Mesenchymal stem cell (in vitro differentiated cells and primary cell): ENCODE results near the gene MYEOV.

Source experiments
- DNase-seq: peaks from one replicate; pipeline ENCODE4 v3.0.0-alpha.2; 2013
- H2AFZ ChIP-seq: one replicate; pipeline ENCODE4 v1.6.1; 2013; ENCODE audit warnings: low read depth, mild to moderate bottlenecking, control low read depth, inconsistent platforms, low read length, moderate library complexity
- H2AK5ac ChIP-seq: 2 replicates; pipeline ENCODE4 v1.6.1; 2013; ENCODE audit warnings: low read length, moderate library complexity, mild to moderate bottlenecking, inconsistent platforms; ENCODE audit not compliant: severe bottlenecking
- H2BK120ac ChIP-seq: one replicate; pipeline ENCODE4 v1.6.1; 2013; ENCODE audit warnings: low read depth, mild to moderate bottlenecking, inconsistent platforms, low read length, moderate library complexity
- H2BK12ac ChIP-seq, 2 experiments: one replicate each; pipeline ENCODE4 v1.6.1; 2013; ENCODE audit warnings: inconsistent platforms in 2 of 2, low read length in 2 of 2, mild to moderate bottlenecking in 2 of 2, moderate library complexity in 2 of 2, control low read depth in 1 of 2
- H2BK15ac ChIP-seq: one replicate; pipeline ENCODE4 v1.6.1; 2013; ENCODE audit warnings: mild to moderate bottlenecking, low read depth, inconsistent platforms; ENCODE audit not compliant: poor library complexity, severe bottlenecking
- H2BK5ac ChIP-seq: 2 replicates; pipeline ENCODE4 v1.6.1; 2013; ENCODE audit warnings: low read depth, mild to moderate bottlenecking, low read length, control low read depth, inconsistent platforms; ENCODE audit not compliant: poor library complexity, severe bottlenecking
- H3K14ac ChIP-seq, 2 experiments: one replicate each; pipeline ENCODE4 v1.6.1; 2013; ENCODE audit warnings: inconsistent platforms in 2 of 2, low read length in 2 of 2, control low read depth in 1 of 2, mild to moderate bottlenecking in 1 of 2, moderate library complexity in 1 of 2
- H3K18ac ChIP-seq, 2 experiments: one replicate each; pipeline ENCODE4 v1.6.1; 2013; ENCODE audit warnings: inconsistent platforms in 2 of 2, low read length in 2 of 2, control low read depth in 1 of 2, low read depth in 1 of 2, mild to moderate bottlenecking in 1 of 2
- H3K23ac ChIP-seq, 2 experiments: one replicate each; pipeline ENCODE4 v1.6.1; 2013; ENCODE audit warnings: inconsistent platforms in 2 of 2, low read length in 2 of 2, mild to moderate bottlenecking in 2 of 2, moderate library complexity in 2 of 2, control low read depth in 1 of 2
- H3K27ac ChIP-seq: 2 replicates; pipeline ENCODE4 v1.5.1; 2013; ENCODE audit warnings: mild to moderate bottlenecking, moderate library complexity, low read length, control low read depth, inconsistent platforms; ENCODE audit not compliant: poor library complexity, severe bottlenecking
- H3K27me3 ChIP-seq, 2 experiments: 2 replicates each; pipeline versions ENCODE4 v1.6.1 to v1.7.0; 2013; ENCODE audit warnings: low read length in 2 of 2, mild to moderate bottlenecking in 2 of 2, moderate library complexity in 2 of 2, control low read depth in 1 of 2, inconsistent platforms in 1 of 2; ENCODE audit not compliant: control insufficient read depth in 1 of 2, insufficient read depth in 1 of 2
- H3K36me3 ChIP-seq, 2 experiments: 2 replicates each; pipeline versions ENCODE4 v1.6.1 to v1.7.0; 2013; ENCODE audit warnings: low read length in 2 of 2, control low read depth in 1 of 2, inconsistent platforms in 1 of 2, low read depth in 1 of 2, mild to moderate bottlenecking in 1 of 2; ENCODE audit not compliant: insufficient read depth in 2 of 2, control insufficient read depth in 1 of 2
- H3K4ac ChIP-seq, 2 experiments: one replicate each; pipeline ENCODE4 v1.6.1; 2013; ENCODE audit warnings: inconsistent platforms in 2 of 2, low read length in 2 of 2, mild to moderate bottlenecking in 2 of 2, moderate library complexity in 2 of 2, control low read depth in 1 of 2, low read depth in 1 of 2
- H3K4me1 ChIP-seq: 2 replicates; pipeline ENCODE4 v1.6.1; 2013; ENCODE audit warnings: low read depth, low read length, control low read depth; ENCODE audit not compliant: control insufficient read depth, insufficient read depth
- H3K4me2 ChIP-seq: 2 replicates; pipeline ENCODE4 v1.6.1; 2013; ENCODE audit warnings: low read length, mild to moderate bottlenecking, inconsistent platforms; ENCODE audit not compliant: poor library complexity, severe bottlenecking
- H3K4me3 ChIP-seq, 2 experiments: 2 replicates each; pipeline versions ENCODE4 v1.5.1 to v1.7.0; 2013; ENCODE audit warnings: low read length in 2 of 2, mild to moderate bottlenecking in 2 of 2, control low read depth in 1 of 2, low read depth in 1 of 2; ENCODE audit not compliant: insufficient read depth in 1 of 2
- H3K79me1 ChIP-seq: replicated peaks from 2 replicates; pipeline ENCODE4 v1.6.1; 2013; ENCODE audit warnings: mild to moderate bottlenecking, control low read depth, low read length, inconsistent platforms; ENCODE audit not compliant: poor library complexity, severe bottlenecking
- H3K9ac ChIP-seq: 2 replicates; pipeline ENCODE4 v1.7.0; 2013; ENCODE audit warnings: mild to moderate bottlenecking, low read length, moderate library complexity
- H3K9me3 ChIP-seq: 2 replicates; pipeline ENCODE4 v1.7.0; 2013; ENCODE audit warnings: mild to moderate bottlenecking, low read length; ENCODE audit not compliant: control insufficient read depth
- H4K8ac ChIP-seq: one replicate; pipeline ENCODE4 v1.6.1; 2013; ENCODE audit warnings: inconsistent platforms, mild to moderate bottlenecking, low read length, moderate library complexity
- H4K91ac ChIP-seq: one replicate; pipeline ENCODE4 v1.6.1; 2013; ENCODE audit warnings: mild to moderate bottlenecking, low read length, inconsistent platforms
- WGBS: methylation state at CpG from one replicate; pipeline ENCODE4 v1.1.7; 2013; ENCODE audit warnings: mixed read lengths; 5-methylcytosine and 5-hydroxymethylcytosine counted together

The MYEOV gene

GRCh38 chr11:69249311-69250185 lies 44.4 kb upstream of the MYEOV start:
- no peak overlapping the region for H4K8ac ChIP-seq
- no peaks in the 10 kb centered on the region for H3K79me1 ChIP-seq
- WGBS, result 45% methylated on average over 35 of the region's 35 CpGs
- no peak overlapping the region for H2BK120ac ChIP-seq
- H3K4ac ChIP-seq, result no peak overlapping the region
- H3K9me3 ChIP-seq, result peaks cover 19% of the 10 kb centered on the region
- no peak overlapping the region for H3K23ac ChIP-seq
- H3K4me3 ChIP-seq, result no peak overlapping the region
- H3K4me1 ChIP-seq, result peaks cover 8% of the 10 kb centered on the region
- H3K4me2 ChIP-seq, result no peak overlapping the region
- H3K18ac ChIP-seq, result no peak overlapping the region
- peak overlapping the region in 1 of 2 experiments; percentile 93 for H3K14ac ChIP-seq
- peaks cover 56 to 81% of the 10 kb centered on the region in 2 experiments for H3K27me3 ChIP-seq
- no peak overlapping the region for H2AFZ ChIP-seq
- no peak overlapping the region for H2BK12ac ChIP-seq
- DNase-seq, result peak; percentile 47
- H3K27ac ChIP-seq, result no peak overlapping the region
- no peak overlapping the region for H2AK5ac ChIP-seq
- no peaks in the 10 kb centered on the region for H3K36me3 ChIP-seq
- no peak overlapping the region for H4K91ac ChIP-seq
- no peak overlapping the region for H3K9ac ChIP-seq
- H2BK15ac ChIP-seq, result no peak overlapping the region
- no peak overlapping the region for H2BK5ac ChIP-seq

- Histone ChIP-seq H3K4me2 (no peak overlapping the region), H2AFZ (no peak overlapping the region), H3K79me1 (no peaks in the 10 kb centered on the region), H3K27me3 (peaks cover 55 to 82% of the 10 kb centered on the region in 2 experiments), H3K27ac (no peak overlapping the region), H3K9me3 (peaks cover 28% of the 10 kb centered on the region), H2BK5ac (no peak overlapping the region), H3K4ac (no peak overlapping the region), H4K91ac (no peak overlapping the region), H2BK120ac (no peak overlapping the region), H2BK15ac (no peak overlapping the region), H3K9ac (no peak overlapping the region), H3K4me3 (no peak overlapping the region), H3K4me1 (peaks cover 8% of the 10 kb centered on the region), H3K14ac (no peak overlapping the region), H4K8ac (no peak overlapping the region), H2BK12ac (no peak overlapping the region), H3K36me3 (no peaks in the 10 kb centered on the region), H3K23ac (peak overlapping the region in 1 of 2 experiments; percentile 19), H3K18ac (no peak overlapping the region), H2AK5ac (no peak overlapping the region)
- DNase-seq, result no peak
- 78% methylated on average over 15 of the region's 16 CpGs for WGBS
Observed at GRCh38 chr11:69250186-69251056, 43.5 kb upstream of the MYEOV start.

- no peak for DNase-seq
- no peak overlapping the region for H3K23ac ChIP-seq
- no peak overlapping the region for H3K27ac ChIP-seq
- H3K18ac ChIP-seq, result no peak overlapping the region
- H2AK5ac ChIP-seq, result no peak overlapping the region
- no peak overlapping the region for H3K4ac ChIP-seq
- no peaks in the 10 kb centered on the region for H3K79me1 ChIP-seq
- H4K91ac ChIP-seq, result no peak overlapping the region
- H3K4me2 ChIP-seq, result no peak overlapping the region
- H3K14ac ChIP-seq, result no peak overlapping the region
- peaks cover 6% of the 10 kb centered on the region for H3K4me1 ChIP-seq
- no peaks in the 10 kb centered on the region for H3K36me3 ChIP-seq
- H2BK120ac ChIP-seq, result no peak overlapping the region
- no peak overlapping the region for H2AFZ ChIP-seq
- H3K9ac ChIP-seq, result no peak overlapping the region
- peaks cover 34% of the 10 kb centered on the region for H3K9me3 ChIP-seq
- H3K27me3 ChIP-seq, result peaks cover 49 to 82% of the 10 kb centered on the region in 2 experiments
- no peak overlapping the region for H4K8ac ChIP-seq
- no peak overlapping the region for H3K4me3 ChIP-seq
- 93% methylated on average over 9 of the region's 10 CpGs for WGBS
- H2BK12ac ChIP-seq, result no peak overlapping the region
- no peak overlapping the region for H2BK5ac ChIP-seq
- no peak overlapping the region for H2BK15ac ChIP-seq
Observed at GRCh38 chr11:69251057-69251393, 42.9 kb upstream of the MYEOV start.
